Suppressor macrophage treated with lipopolysaccharide for 4 hours (primary cell): Measurements from ENCODE around the gene TSPAN8.
"Not testable (repeated sequence)": the region's sequence is repeated elsewhere in the genome, so short reads cannot be mapped to it uniquely, and the experiment has no call there.

ENCODE experiments used
- DNase-seq: peaks from one replicate; pipeline ENCODE4 v3.0.0-alpha.2; 2020

Gene TSPAN8

GRCh38 chr12:71164166-71164565 is 6.4 kb upstream of the TSPAN8 start:
- no peak for DNase-seq

DNA sequence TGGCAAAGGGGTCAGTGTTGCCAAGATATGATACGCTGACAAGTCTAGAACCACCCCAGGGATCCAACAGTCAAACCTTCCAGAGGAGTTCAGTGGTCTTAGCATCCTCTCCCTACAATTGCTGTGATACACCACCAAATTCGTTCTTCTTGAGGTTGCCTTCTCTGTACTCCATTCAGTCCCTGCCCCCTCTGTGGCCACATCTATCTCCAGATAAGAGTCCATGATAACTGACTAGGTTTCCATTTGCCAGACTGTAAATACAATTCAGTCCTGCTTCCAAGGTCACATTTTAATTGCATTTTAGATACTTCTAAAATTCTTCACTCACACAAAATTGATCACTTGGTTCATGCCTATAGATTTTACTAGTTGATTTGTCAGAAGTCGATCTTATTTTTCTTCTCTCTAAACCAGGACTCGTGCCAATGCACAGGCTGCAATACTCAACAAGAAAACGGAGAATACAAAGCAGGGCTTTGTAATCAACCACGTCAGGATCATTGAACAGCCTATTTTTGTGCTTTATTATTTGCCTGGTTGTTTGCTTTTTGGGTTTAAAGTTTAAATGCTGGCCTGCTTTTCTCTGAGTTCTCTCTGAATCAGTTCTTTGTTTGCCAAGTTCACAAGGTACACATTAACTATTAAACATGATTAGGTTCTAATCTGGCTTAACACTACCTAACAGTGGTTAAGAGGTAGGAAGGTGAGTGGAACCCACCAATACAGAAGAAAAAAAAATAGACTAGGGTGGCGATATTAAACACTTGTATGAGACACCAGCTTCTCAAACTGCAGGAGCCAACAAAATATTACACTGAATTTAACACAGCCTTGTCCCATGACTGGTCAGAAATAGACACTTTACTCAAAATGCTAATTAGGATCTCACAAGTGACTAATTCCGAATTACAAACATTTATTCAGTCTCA is 5.3 kb upstream of the TSPAN8 start:
- DNase-seq = no peak

GRCh38 chr12:71161591-71161990 is 3.8 kb upstream of the TSPAN8 start:
- no peak for DNase-seq

- no peak for DNase-seq
Measured at GRCh38 chr12:71160585-71160984, 2.8 kb upstream of the TSPAN8 start.

GRCh38 chr12:71159878-71160277 is 2.1 kb upstream of the TSPAN8 start:
- no peak for DNase-seq

GRCh38 chr12:71159264-71159663 is 1.5 kb upstream of the TSPAN8 start:
- DNase-seq = no peak

GRCh38 chr12:71158361-71158882 is 623 bp upstream of the TSPAN8 start:
- no peak for DNase-seq

- DNase-seq = no peak
Measured at GRCh38 chr12:71155225-71155624, 2.6 kb downstream of the TSPAN8 start.

DNA sequence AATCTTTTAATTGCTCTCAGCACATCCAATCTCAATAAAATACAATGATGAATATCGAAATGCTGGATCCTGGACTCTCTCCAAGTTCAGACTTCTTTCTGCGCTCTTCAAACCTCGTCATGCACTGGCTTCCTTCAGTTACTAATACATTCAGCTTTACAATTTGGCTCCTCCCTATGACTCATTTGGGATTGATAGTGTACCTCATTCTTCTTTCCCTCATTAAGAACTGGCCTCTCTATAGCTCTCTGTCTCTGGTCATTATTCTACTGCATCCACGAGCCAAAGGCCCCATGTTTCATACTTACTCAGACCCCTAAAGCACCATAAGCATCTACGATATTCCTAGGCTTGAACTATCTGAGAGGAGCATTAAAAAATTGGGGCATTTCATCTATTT is 4.9 kb downstream of the TSPAN8 start:
- no peak for DNase-seq

- DNase-seq = not testable (repeated sequence)
Measured at GRCh38 chr12:71150041-71150440, 7.8 kb downstream of the TSPAN8 start.

GRCh38 chr12:71144682-71145081 is 13.1 kb downstream of the TSPAN8 start:
- DNase-seq = no peak

GRCh38 chr12:71142956-71143355 is 14.8 kb downstream of the TSPAN8 start:
- DNase-seq = no peak

DNA sequence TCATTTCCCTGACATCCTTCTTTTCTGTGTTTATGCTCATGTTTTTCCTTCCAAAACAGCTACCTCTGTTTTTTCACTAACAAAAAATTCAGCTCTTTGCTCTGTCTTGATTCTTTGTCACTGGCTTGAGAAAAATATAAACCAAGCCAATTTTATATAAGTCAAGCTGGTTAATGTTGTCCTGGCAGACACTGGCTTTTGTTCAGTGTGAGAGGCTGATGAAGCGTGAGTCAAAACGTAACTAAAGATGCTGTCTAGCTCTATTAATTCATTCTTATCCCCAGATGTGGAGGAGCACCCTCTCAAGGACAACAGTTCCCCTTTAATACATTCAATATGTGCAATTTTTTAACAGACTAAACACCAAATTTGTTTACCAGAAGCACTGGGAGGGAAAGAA is 15.8 kb downstream of the TSPAN8 start:
- no peak for DNase-seq

DNA sequence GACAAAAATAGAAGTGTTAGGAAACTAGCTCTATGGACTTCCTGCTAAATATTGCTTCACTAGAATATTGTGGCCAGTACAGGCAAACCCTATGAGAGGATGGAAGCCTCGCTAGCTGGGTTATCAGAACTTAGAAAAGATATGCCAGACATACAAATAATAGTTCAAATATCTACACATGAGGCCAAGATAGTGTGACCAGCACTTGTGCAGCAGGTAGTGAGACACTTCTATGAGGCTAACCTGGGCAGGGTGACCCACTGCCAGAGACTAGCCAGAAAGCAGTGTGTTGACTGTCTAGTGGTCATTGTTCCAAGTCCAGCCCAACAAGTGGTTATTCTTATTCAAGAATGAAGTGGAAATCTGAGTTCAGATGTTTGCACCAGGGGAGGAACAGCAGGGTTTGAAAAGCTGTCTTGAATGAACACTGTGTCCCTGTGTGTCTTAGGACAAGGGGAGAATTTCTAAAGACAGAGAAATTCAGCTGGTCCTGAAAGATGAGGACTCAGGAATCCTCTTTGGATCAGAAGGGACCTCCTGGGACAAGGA is 16.3 kb downstream of the TSPAN8 start:
- no peak for DNase-seq

- DNase-seq = no peak
Measured at GRCh38 chr12:71139153-71139735, 18.6 kb downstream of the TSPAN8 start.

- DNase-seq = no peak
Measured at GRCh38 chr12:71138011-71138410, 19.8 kb downstream of the TSPAN8 start.

DNA sequence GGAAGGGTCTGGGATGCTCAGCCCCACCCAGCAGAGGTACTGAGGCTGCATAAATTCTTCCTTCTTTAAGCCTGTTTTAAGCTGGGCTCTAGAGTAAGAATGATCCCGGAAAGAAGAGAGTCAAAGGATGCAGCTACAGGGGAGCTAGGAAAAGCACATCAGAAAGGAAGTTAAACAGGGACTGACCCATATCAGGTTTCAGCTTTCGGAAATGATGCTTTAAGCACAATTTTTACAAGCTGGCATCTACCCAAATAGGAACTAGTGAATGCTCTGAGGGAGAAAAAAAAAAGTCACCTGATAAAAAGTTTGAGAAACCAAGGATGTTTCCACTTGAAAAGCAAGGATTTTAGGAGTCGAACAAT is 22.0 kb downstream of the TSPAN8 start:
- no peak for DNase-seq

DNA sequence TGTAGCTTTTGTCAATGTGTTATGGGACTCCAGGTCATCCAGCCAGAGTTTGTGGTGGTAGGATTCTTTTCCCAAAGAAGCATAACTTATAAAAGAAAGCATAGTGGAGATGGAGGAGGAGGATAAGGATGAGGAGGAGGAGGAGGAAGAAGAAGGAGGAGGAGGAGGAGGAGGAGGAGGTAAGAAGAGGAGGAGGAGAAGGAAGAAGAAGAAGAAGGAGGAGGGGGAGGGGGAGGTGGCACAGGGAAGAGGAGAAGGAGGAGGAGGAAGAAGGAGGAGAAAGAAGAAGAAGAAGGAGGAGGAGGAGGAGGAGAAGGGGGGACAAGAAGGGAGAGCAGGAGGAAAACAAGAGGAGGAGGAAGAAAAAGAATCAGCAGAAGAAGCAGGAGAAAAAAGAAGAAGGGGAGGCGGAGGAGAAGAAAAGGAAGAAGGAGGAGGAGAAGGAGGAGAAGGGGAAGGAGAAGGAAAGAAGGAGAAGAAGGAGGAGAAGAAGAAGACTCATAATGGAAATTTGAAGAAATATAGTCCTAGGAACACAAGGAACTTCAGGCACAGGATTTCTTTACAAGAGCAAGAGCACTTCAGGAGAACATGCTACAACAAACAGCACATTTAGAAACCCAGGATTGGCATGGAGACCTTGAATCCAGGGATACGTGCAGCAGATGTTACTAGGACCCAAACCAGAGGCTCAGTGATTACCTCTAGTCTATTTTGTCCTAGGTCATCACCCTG is 22.6 kb downstream of the TSPAN8 start:
- no peak for DNase-seq

DNA sequence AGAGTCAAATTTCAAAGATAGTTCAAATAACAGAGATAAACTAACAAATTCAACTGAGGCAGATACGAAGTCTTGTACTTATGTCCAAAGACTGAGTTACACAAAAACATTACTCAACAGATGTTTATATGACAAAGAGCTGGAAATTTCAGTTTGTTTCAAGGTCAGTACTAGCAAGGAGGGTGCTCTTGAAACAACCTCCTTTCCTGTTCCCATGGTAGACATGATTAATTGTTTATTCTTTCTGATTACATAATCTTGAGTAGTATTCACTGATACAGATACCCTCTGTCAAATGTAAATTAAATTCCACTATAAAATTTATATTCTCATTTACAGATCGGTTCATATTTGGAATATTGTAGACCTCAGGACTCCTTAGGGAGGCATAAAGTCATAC is 23.4 kb downstream of the TSPAN8 start:
- no peak for DNase-seq

- DNase-seq = no peak
Measured at GRCh38 chr12:71130521-71131069, 27.2 kb downstream of the TSPAN8 start.

- no peak for DNase-seq
Measured at GRCh38 chr12:71129364-71129763, 28.4 kb downstream of the TSPAN8 start.

- no peak for DNase-seq
Measured at GRCh38 chr12:71128191-71128788, 29.5 kb downstream of the TSPAN8 start.

GRCh38 chr12:71125949-71126348 is 31.9 kb downstream of the TSPAN8 start:
- no peak for DNase-seq
